GM18517 (cell line): ENCODE measurements around the gene DNAJC5.
"Not testable (repeated sequence)": the region's sequence is repeated elsewhere in the genome, so short reads cannot be mapped to it uniquely, and the experiment has no call there.

ENCODE experiments used
- ATAC-seq: cut with Tn5 transposase; IDR thresholded peaks from one replicate; pipeline ENCODE4 v1.9.1; 2021; ENCODE audit warnings: mild to moderate bottlenecking, moderate library complexity; ENCODE audit not compliant: unreplicated experiment

DNAJC5 gene

GRCh38 chr20:63894358-63895201, at the start of gene DNAJC5:
Gene DNAJC5 (plus strand): TSS chr20:63895126. CDS start chr20:63928346, 33,220 bp downstream.
- ATAC-seq = peak; percentile 73

GRCh38 chr20:63846128-63846771, 48.7 kb upstream of the DNAJC5 start:
- no peak for ATAC-seq

- no peak for ATAC-seq
These were observed 48.1 kb upstream of the DNAJC5 start for GRCh38 chr20:63846888-63847236.

- no peak for ATAC-seq
These were observed 47.5 kb upstream of the DNAJC5 start for GRCh38 chr20:63847237-63848002.

GRCh38 chr20:63848003-63848911, 46.7 kb upstream of the DNAJC5 start:
- ATAC-seq = no peak

- peak; percentile 88 for ATAC-seq
These were observed 44.0 kb upstream of the DNAJC5 start for GRCh38 chr20:63850689-63851547.

GRCh38 chr20:63851548-63851943, 43.4 kb upstream of the DNAJC5 start:
- not testable (repeated sequence) for ATAC-seq

GRCh38 chr20:63853733-63854068, 41.2 kb upstream of the DNAJC5 start:
- ATAC-seq = not testable (repeated sequence)

- no peak for ATAC-seq
These were observed 40.7 kb upstream of the DNAJC5 start for GRCh38 chr20:63854069-63854765.

GRCh38 chr20:63854766-63855362, 40.1 kb upstream of the DNAJC5 start:
- ATAC-seq = no peak

GRCh38 chr20:63855363-63856097, 39.4 kb upstream of the DNAJC5 start:
- no peak for ATAC-seq

GRCh38 chr20:63856098-63856511, 38.8 kb upstream of the DNAJC5 start:
- no peak for ATAC-seq

- no peak for ATAC-seq
These were observed 37.0 kb upstream of the DNAJC5 start for GRCh38 chr20:63857764-63858392.

GRCh38 chr20:63858393-63859165, 36.3 kb upstream of the DNAJC5 start:
- ATAC-seq = no peak

- ATAC-seq = no peak
These were observed 35.7 kb upstream of the DNAJC5 start for GRCh38 chr20:63859166-63859699.

- ATAC-seq = no peak
These were observed 34.4 kb upstream of the DNAJC5 start for GRCh38 chr20:63860325-63861051.
